Activated CD8-positive, alpha-beta memory T cell treated with anti-CD3 and anti-CD28 coated beads, Interleukin-2, amount 10 ng/mL, durations not matched to agents 7 days and 5 days (primary cell): ENCODE data around the gene NOXA1. TPM values are rescaled to one million over a fixed set of nuclear protein-coding genes. Genes with fewer than 3 reads are reported as not detected.

Experiments
- ATAC-seq: fragments of 150-1000 bp; cut with Tn5 transposase; one replicate; pipeline ENCODE4 v1.10.0; 2021; ENCODE audit warnings: moderate library complexity
- CTCF ChIA-PET: fragments of 350-600 bp; sonication (Branson Sonifier 250); formaldehyde crosslinking; loops from one replicate; lab custom pipeline; 2021; ENCODE audit warnings: antibody characterized with exemption; lab: Charles Lee
- DNase-seq: peaks from one replicate; pipeline ENCODE4 v3.0.0-alpha.2; 2020
- H3K27ac Mint-ChIP-seq: one replicate; pipeline ENCODE4 v1.8.0; 2021; ENCODE audit warnings: mild to moderate bottlenecking, mixed read lengths
- H3K27me3 Mint-ChIP-seq: one replicate; pipeline ENCODE4 v1.8.0; 2021; ENCODE audit warnings: mixed read lengths
- H3K36me3 Mint-ChIP-seq: one replicate; pipeline ENCODE4 v1.8.0; 2021; ENCODE audit warnings: mild to moderate bottlenecking, mixed read lengths
- H3K4me1 Mint-ChIP-seq: one replicate; pipeline ENCODE4 v1.8.0; 2021; ENCODE audit warnings: mixed read lengths
- H3K4me3 Mint-ChIP-seq: one replicate; pipeline ENCODE4 v1.8.0; 2021; ENCODE audit warnings: mild to moderate bottlenecking, moderate library complexity, mixed read lengths
- H3K9me3 Mint-ChIP-seq: one replicate; pipeline ENCODE4 v1.8.0; 2022; ENCODE audit warnings: low read depth, mixed read lengths
- total RNA-seq, 2 experiments: library from RNA; stranded (reverse); gene quantifications; one replicate each; pipeline ENCODE4 v1.2.3, GENCODE V29; 2021

NOXA1 gene
- total RNA-seq, 2 experiments from 2014 or later = 0.30 to 0.53 TPM

- H3K27me3 Mint-ChIP-seq = no peaks in the 10 kb centered on the region
These were observed 32.3 kb downstream of the NOXA1 start for GRCh38 chr9:137455359-137455991.

GRCh38 chr9:137456061-137456863, 33.1 kb downstream of the NOXA1 start:
- CTCF ChIA-PET = interaction anchor here (0.9 kb wide), 1 partner anchor 10 kb away, joined by 5 read pairs; no protein-coding TSS in a partner anchor

More at GRCh38 chr9:137455359-137455991, 32.3 kb downstream of the NOXA1 start:
- ATAC-seq (no peak), DNase-seq (no peak)
- H3K27ac Mint-ChIP-seq = peak overlapping the region; percentile 15
- peaks cover 10% of the 10 kb centered on the region for H3K36me3 Mint-ChIP-seq
- peaks cover 30% of the 10 kb centered on the region for H3K4me1 Mint-ChIP-seq
- CTCF ChIA-PET = no interaction called here
- H3K4me3 Mint-ChIP-seq = no peak overlapping the region
- H3K9me3 Mint-ChIP-seq = no peaks in the 10 kb centered on the region

GRCh38 chr9:137456864-137457405, 33.7 kb downstream of the NOXA1 start:
- Mint-ChIP-seq H3K36me3 (peaks cover 10% of the 10 kb centered on the region), H3K4me3 (no peak overlapping the region), H3K9me3 (no peaks in the 10 kb centered on the region), H3K27me3 (no peaks in the 10 kb centered on the region), H3K4me1 (peaks cover 37% of the 10 kb centered on the region), H3K27ac (no peak overlapping the region)
- CTCF ChIA-PET = interaction anchor here (0.9 to 1.7 kb wide), 3 partner anchors 11 to 34 kb away, joined by 3 to 7 read pairs (median 5); partner anchors contain the start of gene EXD3
- ATAC-seq (no peak), DNase-seq (no peak)

More at GRCh38 chr9:137456061-137456863, 33.1 kb downstream of the NOXA1 start:
- no peak for ATAC-seq
- Mint-ChIP-seq H3K4me3 (no peak overlapping the region), H3K36me3 (peaks cover 10% of the 10 kb centered on the region), H3K9me3 (no peaks in the 10 kb centered on the region), H3K27ac (peak overlapping the region; percentile 15), H3K27me3 (no peaks in the 10 kb centered on the region), H3K4me1 (peaks cover 35% of the 10 kb centered on the region)
- DNase-seq = no peak

- Mint-ChIP-seq H3K27me3 (no peaks in the 10 kb centered on the region), H3K9me3 (no peaks in the 10 kb centered on the region), H3K4me1 (peaks cover 33% of the 10 kb centered on the region), H3K27ac (no peak overlapping the region), H3K4me3 (no peak overlapping the region), H3K36me3 (peaks cover 10% of the 10 kb centered on the region)
- DNase-seq (no peak), ATAC-seq (no peak)
- CTCF ChIA-PET = interaction anchor here (0.9 to 1.7 kb wide), 3 partner anchors 11 to 35 kb away, joined by 3 to 7 read pairs (median 5); partner anchors contain the start of gene EXD3
These were observed 34.4 kb downstream of the NOXA1 start for GRCh38 chr9:137457406-137458193.

GRCh38 chr9:137458194-137459151, 35.3 kb downstream of the NOXA1 start:
- peaks cover 34% of the 10 kb centered on the region for H3K4me1 Mint-ChIP-seq
- peaks cover 10% of the 10 kb centered on the region for H3K36me3 Mint-ChIP-seq
- no peaks in the 10 kb centered on the region for H3K9me3 Mint-ChIP-seq
- H3K4me3 Mint-ChIP-seq = peak overlapping the region; percentile 48
- no peak overlapping the region for H3K27ac Mint-ChIP-seq
- CTCF ChIA-PET = interaction anchor here (0.9 to 1.7 kb wide), 7 partner anchors 12 to 231 kb away, joined by 3 to 7 read pairs (median 4); partner anchors contain the start of genes EXD3, NRARP and RNF224
- ATAC-seq = peak; percentile 13
- no peak for DNase-seq
- H3K27me3 Mint-ChIP-seq = no peaks in the 10 kb centered on the region

- Mint-ChIP-seq H3K36me3 (peaks cover 8% of the 10 kb centered on the region), H3K27me3 (no peaks in the 10 kb centered on the region), H3K27ac (peak within 1 kb of the TSS; percentile 78), H3K4me3 (peak within 1 kb of the TSS; percentile 48), H3K9me3 (no peaks in the 10 kb centered on the region), H3K4me1 (peaks cover 30% of the 10 kb centered on the region)
- peak; percentile 94 for DNase-seq
- peak; percentile 72 for ATAC-seq
- CTCF ChIA-PET = interaction anchor here (0.9 to 1.2 kb wide), 6 partner anchors 13 to 232 kb away, joined by 3 to 7 read pairs (median 4); partner anchors contain the start of genes EXD3, NRARP and RNF224
These were observed 36.0 kb downstream of the NOXA1 start, which contains the start of gene NSMF for GRCh38 chr9:137459152-137459600. NSMF (minus strand) TSS chr9:137459334; CDS start chr9:137459102, 232 bp downstream.

- Mint-ChIP-seq H3K27me3 (no peaks in the 10 kb centered on the region), H3K4me1 (peaks cover 27% of the 10 kb centered on the region), H3K36me3 (peaks cover 5% of the 10 kb centered on the region), H3K9me3 (no peaks in the 10 kb centered on the region), H3K4me3 (peak overlapping the region; percentile 24), H3K27ac (peak overlapping the region; percentile 78)
- peak; percentile 44 for DNase-seq
- ATAC-seq = no peak
- CTCF ChIA-PET = interaction anchor here (0.9 to 1.2 kb wide), 6 partner anchors 14 to 232 kb away, joined by 3 to 7 read pairs (median 4); partner anchors contain the start of genes EXD3, NRARP and RNF224
These were observed 36.6 kb downstream of the NOXA1 start for GRCh38 chr9:137459601-137460362.

GRCh38 chr9:137460363-137461315, 37.4 kb downstream of the NOXA1 start:
- no peaks in the 10 kb centered on the region for H3K9me3 Mint-ChIP-seq
- no peak for DNase-seq
- peaks cover 27% of the 10 kb centered on the region for H3K4me1 Mint-ChIP-seq
- no peaks in the 10 kb centered on the region for H3K27me3 Mint-ChIP-seq
- CTCF ChIA-PET = interaction anchor here (1.5 to 1.9 kb wide), 2 partner anchors 15 to 224 kb away, joined by 3 to 7 read pairs; no protein-coding TSS in a partner anchor
- H3K27ac Mint-ChIP-seq = peak overlapping the region; percentile 95
- H3K36me3 Mint-ChIP-seq = peaks cover 4% of the 10 kb centered on the region
- no peak overlapping the region for H3K4me3 Mint-ChIP-seq
- no peak for ATAC-seq

- no peaks in the 10 kb centered on the region for H3K27me3 Mint-ChIP-seq
- CTCF ChIA-PET = interaction anchor here (0.7 to 1.9 kb wide), 3 partner anchors 16 to 225 kb away, joined by 3 to 7 read pairs (median 6); partner anchors contain the start of genes EXD3 and NOXA1
- H3K9me3 Mint-ChIP-seq = no peaks in the 10 kb centered on the region
- H3K4me1 Mint-ChIP-seq = peaks cover 27% of the 10 kb centered on the region
- no peak for ATAC-seq
- H3K27ac Mint-ChIP-seq = peak overlapping the region; percentile 95
- peaks cover 2% of the 10 kb centered on the region for H3K36me3 Mint-ChIP-seq
- peak overlapping the region; percentile 71 for H3K4me3 Mint-ChIP-seq
- DNase-seq = no peak
These were observed 38.1 kb downstream of the NOXA1 start for GRCh38 chr9:137461316-137461662.
